NCI-H526 treated with DMSO at 0.1 percent for 48 hours (cell line): ENCODE results near the gene PHLDB2.

Source experiments
- DNase-seq: peaks from one replicate; lab custom pipeline; 2025; lab: John Stamatoyannopoulos, UW

PHLDB2 gene

GRCh38 chr3:111999484-112000324 is 140.6 kb downstream of the PHLDB2 start:
- DNase-seq, result peak; percentile 14

- no peak for DNase-seq
Observed at GRCh38 chr3:112000367-112000771, 141.3 kb downstream of the PHLDB2 start.

- no peak for DNase-seq
Observed at GRCh38 chr3:112000966-112001365, 141.9 kb downstream of the PHLDB2 start.

GRCh38 chr3:112001526-112001925 is 142.5 kb downstream of the PHLDB2 start:
- DNase-seq, result no peak

- DNase-seq, result no peak
Observed at GRCh38 chr3:112002096-112002971, 143.3 kb downstream of the PHLDB2 start.

- DNase-seq, result no peak
Observed at GRCh38 chr3:112003321-112004080, 144.4 kb downstream of the PHLDB2 start.

- DNase-seq, result no peak
Observed at GRCh38 chr3:112004187-112004586, 145.1 kb downstream of the PHLDB2 start.

GRCh38 chr3:112004669-112005068 is 145.6 kb downstream of the PHLDB2 start:
- no peak for DNase-seq

GRCh38 chr3:112005091-112005672 is 146.1 kb downstream of the PHLDB2 start:
- no peak for DNase-seq

GRCh38 chr3:112007633-112008032 is 148.6 kb downstream of the PHLDB2 start:
- DNase-seq, result no peak

- DNase-seq, result no peak
Observed at GRCh38 chr3:112009670-112010069, 150.6 kb downstream of the PHLDB2 start.

- DNase-seq, result peak; percentile 37
Observed at GRCh38 chr3:112010636-112011035, 151.6 kb downstream of the PHLDB2 start.

- no peak for DNase-seq
Observed at GRCh38 chr3:112011376-112011940, 152.4 kb downstream of the PHLDB2 start.

- DNase-seq, result no peak
Observed at GRCh38 chr3:112012205-112012992, 153.3 kb downstream of the PHLDB2 start.

- DNase-seq, result no peak
Observed at GRCh38 chr3:112013058-112013783, 154.2 kb downstream of the PHLDB2 start.

- DNase-seq, result no peak
Observed at GRCh38 chr3:112013784-112014143, 154.7 kb downstream of the PHLDB2 start.

- no peak for DNase-seq
Observed at GRCh38 chr3:112017091-112017490, 158.0 kb downstream of the PHLDB2 start.

- no peak for DNase-seq
Observed at GRCh38 chr3:112018712-112019111, 159.6 kb downstream of the PHLDB2 start.

- no peak for DNase-seq
Observed at GRCh38 chr3:112019716-112020115, 160.7 kb downstream of the PHLDB2 start.

- no peak for DNase-seq
Observed at GRCh38 chr3:112020674-112021085, 161.6 kb downstream of the PHLDB2 start.
